A549 (cell line): ENCODE results near the gene DLX5. TPM values are rescaled to one million over a fixed set of nuclear protein-coding genes. Genes with fewer than 3 reads are reported as not detected.

Source experiments
- ATAC-seq, 2 experiments: fragments of 200-7000 bp in 1 of 2; fragments of >200 bp in 1 of 2; cut with Nextera tagmentation in 1 of 2; cut with Tn5 transposase in 1 of 2; 3 replicates each; pipeline versions ENCODE4 v1.8.0 to v1.9.1; 2018 to 2020; ENCODE audit warnings: mild to moderate bottlenecking in 1 of 2, moderate library complexity in 1 of 2
- CTCF ChIA-PET: fragments of 300-600 bp; sonication (Branson Sonifier 250); formaldehyde crosslinking; extraction: SDS; loops from one replicate; lab custom pipeline; 2021; ENCODE audit warnings: antibody characterized with exemption, inconsistent platforms; lab: Yijun Ruan, JAX
- POLR2A ChIA-PET: fragments of 350-600 bp; formaldehyde crosslinking; extraction: SDS; loops from one replicate; lab custom pipeline; 2021; ENCODE audit warnings: antibody characterized with exemption, inconsistent platforms; lab: Yijun Ruan, JAX
- DNase-seq, 2 experiments: peaks; one replicate each; pipeline versions ENCODE4 v3.0.0 to v3.0.0-alpha.2; 2011 to 2016; ENCODE audit warnings: low read depth in 1 of 2, low spot score in 1 of 2
- FAIRE-seq: peaks from 2 replicates; lab custom pipeline; 2011; peaks lifted over from hg19 to GRCh38; lab: Jason Lieb, UNC
- H3K27ac ChIP-seq, 2 experiments: fragments of >200 bp; sonication (Bioruptor Twin); formaldehyde crosslinking; 3 replicates each; pipeline ENCODE4 v1.5.1; 2016 to 2017
- H3K4me1 ChIP-seq: fragments of >200 bp; sonication (Bioruptor Twin); formaldehyde crosslinking; 3 replicates; pipeline ENCODE4 v1.6.1; 2016
- H3K4me2 ChIP-seq: fragments of >200 bp; sonication (Bioruptor Twin); formaldehyde crosslinking; 3 replicates; pipeline ENCODE4 v1.6.1; 2016
- H3K4me3 ChIP-seq: fragments of >200 bp; sonication (Bioruptor Twin); formaldehyde crosslinking; 3 replicates; pipeline ENCODE4 v1.5.1; 2016
- H3K9me3 ChIP-seq: fragments of >200 bp; sonication (Bioruptor Twin); formaldehyde crosslinking; 3 replicates; pipeline ENCODE4 v1.6.1; 2016
- CHD2 ChIP-seq: fragments of 150-350 bp; IDR thresholded peaks from 2 replicates; pipeline ENCODE4 v1.6.1; 2014; ENCODE audit warnings: low read length; ENCODE audit not compliant: partially characterized antibody
- CTCF ChIP-seq: fragments of >200 bp; sonication (Bioruptor Twin); formaldehyde crosslinking; IDR thresholded peaks from 3 replicates; pipeline ENCODE4 v1.5.1; 2016
- EHMT2 ChIP-seq: fragments of 200-600 bp; sonication (generic); IDR thresholded peaks from 2 replicates; pipeline ENCODE4 v1.6.1; 2016; ENCODE audit warnings: antibody characterized with exemption, low read depth, mild to moderate bottlenecking, moderate library complexity
- ESRRA ChIP-seq: fragments of 150-350 bp; IDR thresholded peaks from 2 replicates; pipeline ENCODE4 v1.6.1; 2014; ENCODE audit warnings: mild to moderate bottlenecking, low read length, borderline replicate concordance
- FOSL2 ChIP-seq, 2 experiments: fragments of 450-650 bp in 1 of 2; fragments of >200 bp in 1 of 2; sonication (Bioruptor Twin) in 1 of 2; formaldehyde crosslinking; IDR thresholded peaks; 2 replicates each; pipeline versions ENCODE4 v1.5.0 to v1.6.1; 2016 to 2020; ENCODE audit warnings: mild to moderate bottlenecking in 1 of 2, moderate library complexity in 1 of 2
- FOXS1 ChIP-seq: fragments of 250-450 bp; sonication (Bioruptor Pico); IDR thresholded peaks from 2 replicates; pipeline ENCODE4 v1.5.0; 2020; ENCODE audit warnings: mild to moderate bottlenecking, moderate library complexity
- GATA3 ChIP-seq: IDR thresholded peaks from 2 replicates; pipeline ENCODE4 v1.6.1; 2012; ENCODE audit warnings: borderline replicate concordance
- HEYL ChIP-seq: fragments of 250-450 bp; sonication (Bioruptor Pico); IDR thresholded peaks from 2 replicates; pipeline ENCODE4 v1.8.0; 2021; ENCODE audit warnings: mild to moderate bottlenecking, moderate library complexity
- HOXB13 ChIP-seq: fragments of 250-450 bp; sonication (Bioruptor Pico); IDR thresholded peaks from 2 replicates; pipeline ENCODE4 v1.5.0; 2020; ENCODE audit warnings: low read depth, mild to moderate bottlenecking, moderate library complexity
- KDM1A ChIP-seq: fragments of 200-600 bp; sonication (generic); IDR thresholded peaks from 2 replicates; pipeline ENCODE4 v1.6.1; 2016; ENCODE audit warnings: low read depth, mild to moderate bottlenecking
- KDM5A ChIP-seq: fragments of 200-600 bp; sonication (generic); IDR thresholded peaks from 2 replicates; pipeline ENCODE4 v1.6.1; 2016; ENCODE audit warnings: antibody characterized with exemption, mild to moderate bottlenecking
- MAX ChIP-seq: IDR thresholded peaks from 2 replicates; pipeline ENCODE4 v1.6.1; 2012
- MYC ChIP-seq: IDR thresholded peaks from 2 replicates; pipeline ENCODE4 v1.6.1; 2012; ENCODE audit warnings: mild to moderate bottlenecking, inconsistent platforms, low read length, improper control_type of control experiment, borderline replicate concordance
- NFE2L2 ChIP-seq: fragments of 150-350 bp; conservative IDR thresholded peaks from 2 replicates; pipeline ENCODE4 v1.6.1; 2014; ENCODE audit warnings: low read length
- NR3C1 ChIP-seq: fragments of >200 bp; sonication (Bioruptor Twin); formaldehyde crosslinking; IDR thresholded peaks from 3 replicates; pipeline ENCODE4 v1.6.1; 2017
- PBX3 ChIP-seq: IDR thresholded peaks from 2 replicates; pipeline ENCODE4 v1.6.1; 2012
- POLR2AphosphoS2 ChIP-seq: conservative IDR thresholded peaks from 2 replicates; pipeline ENCODE4 v1.6.1; 2012; ENCODE audit warnings: low read length, improper control_type of control experiment, inconsistent platforms
- RAD21 ChIP-seq, 2 experiments: fragments of >200 bp in 1 of 2; sonication (Bioruptor Twin) in 1 of 2; formaldehyde crosslinking in 1 of 2; IDR thresholded peaks in 1 of 2; conservative IDR thresholded peaks in 1 of 2; 2 replicates in 1 of 2; 3 replicates in 1 of 2; pipeline ENCODE4 v1.6.1; 2012 to 2018; ENCODE audit warnings: inconsistent platforms in 1 of 2
- RARB ChIP-seq: fragments of 250-450 bp; sonication (Bioruptor Pico); IDR thresholded peaks from 2 replicates; pipeline ENCODE4 v1.8.0; 2021; ENCODE audit warnings: mild to moderate bottlenecking, moderate library complexity
- RCOR1 ChIP-seq: fragments of 150-350 bp; IDR thresholded peaks from 2 replicates; pipeline ENCODE4 v1.6.1; 2014; ENCODE audit warnings: antibody characterized with exemption, low read length, low read depth
- RNF2 ChIP-seq: fragments of 200-600 bp; sonication (generic); IDR thresholded peaks from 2 replicates; pipeline ENCODE4 v1.6.1; 2016; ENCODE audit warnings: low read depth, mild to moderate bottlenecking, antibody characterized with exemption, moderate library complexity, borderline replicate concordance
- SREBF2 ChIP-seq: fragments of 450-650 bp; IDR thresholded peaks from 2 replicates; pipeline ENCODE4 v1.6.1; 2014; ENCODE audit warnings: mild to moderate bottlenecking, moderate library complexity
- ZSCAN20 ChIP-seq: fragments of 250-450 bp; sonication (Bioruptor Pico); IDR thresholded peaks from 2 replicates; pipeline ENCODE4 v1.8.0; 2022; ENCODE audit warnings: mild to moderate bottlenecking, moderate library complexity
- WGBS: methylation state at CpG from one replicate; pipeline ENCODE4 v1.1.6; 2017; ENCODE audit errors: missing lambda C conversion rate; 5-methylcytosine and 5-hydroxymethylcytosine counted together
- polyA plus RNA-seq, 4 experiments: library from polyadenylated mRNA; depleted of rRNA in 3 of 4; stranded (reverse); fragments of >200 nt; fragmentation: RNase III in 1 of 4; extraction: RNeasy Plus Mini Kit Qiagen cat#74134 plus additional on column Dnase treatment in 1 of 4; gene quantifications; 2 replicates in 3 of 4; 3 replicates in 1 of 4; pipeline ENCODE4 v1.2.3, GENCODE V29; 2011 to 2017

The DLX5 gene
- polyA plus RNA-seq, 2 of the 4 experiments (the other 2 are of a cell fraction): not detected

- CTCF ChIA-PET: interaction anchor here (1.0 to 2.7 kb wide), 2 partner anchors 12 to 26 kb away, joined by 4 to 8 read pairs; no protein-coding TSS in a partner anchor
- Histone ChIP-seq H3K9me3 (no peaks in the 10 kb centered on the region), H3K27ac (no peak overlapping the region), H3K4me2 (no peak overlapping the region), H3K4me1 (0 out of 3 replicates have a peak, but pooled peaks cover 5% of the 10 kb centered on the region), H3K4me3 (no peak overlapping the region)
- ATAC-seq: no peak
- DNase-seq: no peak
- TF ChIP-seq ZSCAN20 (CRISPR knock-in tag) (no peak), HEYL (CRISPR knock-in tag) (no peak), HOXB13 (CRISPR knock-in tag) (no peak), PBX3 (no peak), SREBF2 (no peak), POLR2AphosphoS2 (no peak), ESRRA (no peak), RNF2 (no peak), EHMT2 (no peak), MYC (no peak)
- 29% methylated on average over 3 of the region's 3 CpGs for WGBS
- no peak for FAIRE-seq
- POLR2A ChIA-PET: interaction anchor here (0.6 kb wide), 1 partner anchor 1699 kb away, joined by 7 read pairs; no protein-coding TSS in a partner anchor
Observed at GRCh38 chr7:97001221-97001620, 23.4 kb downstream of the DLX5 start.

GRCh38 chr7:96998744-96999143 lies 25.9 kb downstream of the DLX5 start:
- CTCF ChIA-PET: interaction anchor here (1.2 to 1.6 kb wide), 2 partner anchors 8 to 29 kb away, joined by 4 read pairs; no protein-coding TSS in a partner anchor
- 16% methylated on average over 13 of the region's 14 CpGs for WGBS
- no peak for FAIRE-seq
- no peak overlapping the region for H3K4me3 ChIP-seq
- H3K27ac ChIP-seq: no peak overlapping the region
- H3K4me2 ChIP-seq: no peak overlapping the region
- TF ChIP-seq GATA3 (no peak), FOXS1 (no peak), RCOR1 (no peak), KDM1A (no peak), NR3C1 (no peak), FOSL2 (IDR thresholded peaks at IDR 0.05) (no peak), FOSL2 (CRISPR knock-in tag; IDR thresholded peaks at IDR 0.05) (no peak), NFE2L2 (no peak), ESRRA (no peak), PBX3 (no peak), MAX (no peak), KDM5A (no peak), HOXB13 (CRISPR knock-in tag) (no peak), MYC (no peak), RAD21 (conservative IDR thresholded peaks at IDR 0.05 in 1 of 2, IDR thresholded peaks at IDR 0.05 in 1 of 2) (no peak), HEYL (CRISPR knock-in tag) (no peak), CHD2 (no peak), CTCF (no peak), RARB (CRISPR knock-in tag) (no peak)
- TF ChIP-seq, all 56 proteins: peak for 0
- no peak for ATAC-seq
- DNase-seq: no peak
- POLR2A ChIA-PET: no interaction called here
- no peaks in the 10 kb centered on the region for H3K4me1 ChIP-seq
- H3K9me3 ChIP-seq: no peaks in the 10 kb centered on the region
